GM18499 (cell line): ENCODE measurements around the gene PDE4D.
A peak's percentile ranks its signal among the peaks of the same experiment; 100 is the strongest.

Experiments used
- ATAC-seq: cut with Tn5 transposase; IDR thresholded peaks from one replicate; pipeline ENCODE4 v1.9.1; 2021; ENCODE audit warnings: moderate number of reproducible peaks; ENCODE audit not compliant: insufficient read depth, unreplicated experiment

Gene PDE4D

DNA sequence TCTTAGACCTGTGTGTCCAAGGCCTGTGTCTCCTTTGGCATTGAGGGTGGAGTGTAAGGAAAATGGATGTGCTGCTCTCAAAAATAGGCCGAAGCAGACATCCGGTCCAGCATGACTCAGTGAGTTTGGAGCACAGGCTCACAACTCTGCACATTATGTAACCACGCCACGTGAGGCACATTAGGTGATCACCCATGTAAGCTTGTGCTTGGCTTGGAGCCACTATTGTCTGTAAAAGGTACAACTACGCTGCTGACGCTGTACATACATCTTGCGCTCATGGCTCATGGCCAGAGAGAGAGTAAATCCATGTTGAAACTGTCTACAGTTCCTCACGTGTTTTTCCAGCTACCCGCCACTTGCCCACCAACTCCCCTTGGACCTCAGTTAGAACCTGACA lies 177.5 kb downstream of the PDE4D start:
- ATAC-seq: no peak

GRCh38 chr5:59715228-59715627 lies 178.3 kb downstream of the PDE4D start:
- ATAC-seq: no peak

- ATAC-seq: no peak
These were observed 180.1 kb downstream of the PDE4D start for GRCh38 chr5:59713498-59713844.

- ATAC-seq: no peak
These were observed 180.6 kb downstream of the PDE4D start for GRCh38 chr5:59712836-59713497.

DNA sequence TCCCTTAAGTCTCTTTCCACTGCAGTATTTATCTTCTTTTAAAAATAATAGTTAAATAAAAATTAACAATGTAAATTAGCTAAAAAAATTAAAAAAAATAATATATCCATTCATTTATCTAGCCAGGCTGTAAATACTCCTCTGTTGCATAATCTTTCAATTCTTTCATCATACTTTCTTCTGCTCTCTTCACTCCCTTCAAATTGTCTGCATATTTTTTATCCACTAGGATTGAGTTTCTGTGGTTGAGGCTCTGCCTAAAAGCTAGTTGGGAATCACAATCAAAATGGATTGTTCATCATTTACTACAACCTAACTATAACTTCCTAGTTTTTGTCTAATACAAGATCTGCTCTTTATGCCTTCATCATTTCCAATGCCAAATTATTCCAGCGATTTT lies 182.2 kb downstream of the PDE4D start:
- ATAC-seq: no peak

- ATAC-seq: no peak
These were observed 183.7 kb downstream of the PDE4D start for GRCh38 chr5:59709846-59710245.

DNA sequence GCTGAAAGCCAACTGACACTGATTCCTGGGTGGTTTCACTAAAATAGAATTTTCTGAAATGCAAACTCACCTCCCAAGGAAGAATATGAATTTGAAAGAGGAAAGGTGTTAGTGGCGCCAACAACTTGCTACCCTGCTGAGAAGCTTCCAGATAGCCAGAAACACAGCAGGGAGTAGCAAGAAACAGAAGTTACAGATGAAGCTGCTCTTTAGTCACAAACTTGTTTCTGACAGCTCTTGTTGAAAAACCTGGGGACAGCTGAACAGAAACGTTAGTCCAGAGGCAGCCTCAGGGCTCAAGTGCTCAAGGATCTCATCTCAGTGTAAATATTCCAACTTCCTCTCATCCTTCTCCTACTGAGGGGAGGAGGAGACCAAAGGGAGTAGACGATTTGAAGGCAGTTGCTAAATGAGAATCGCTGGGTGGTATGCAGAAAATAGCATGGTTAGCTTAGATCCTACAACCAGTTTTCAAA lies 184.1 kb downstream of the PDE4D start:
- no peak for ATAC-seq

- no peak for ATAC-seq
These were observed 188.6 kb downstream of the PDE4D start for GRCh38 chr5:59704936-59705335.

DNA sequence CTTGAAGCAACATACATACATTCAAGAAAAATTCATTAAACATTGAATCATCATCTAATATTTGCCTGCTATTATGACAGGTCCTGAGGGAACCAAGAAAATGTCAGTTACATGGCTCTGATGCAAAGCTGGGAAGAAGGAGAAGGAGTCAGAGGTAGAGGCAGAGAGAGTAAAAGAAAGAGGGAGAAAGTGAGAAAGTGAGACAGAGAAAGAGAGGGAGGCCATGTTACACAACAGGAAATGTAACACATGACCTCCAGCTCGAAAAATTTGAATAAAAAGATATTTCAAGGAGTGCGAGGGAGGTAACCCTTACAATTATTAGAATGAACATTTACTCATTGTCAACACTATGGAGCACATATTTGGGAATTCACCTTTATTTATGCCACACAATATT lies 189.7 kb downstream of the PDE4D start:
- ATAC-seq: no peak

GRCh38 chr5:59698207-59699178 lies 195.0 kb downstream of the PDE4D start:
- ATAC-seq: no peak

- no peak for ATAC-seq
These were observed 199.1 kb downstream of the PDE4D start for GRCh38 chr5:59694411-59694810.

DNA sequence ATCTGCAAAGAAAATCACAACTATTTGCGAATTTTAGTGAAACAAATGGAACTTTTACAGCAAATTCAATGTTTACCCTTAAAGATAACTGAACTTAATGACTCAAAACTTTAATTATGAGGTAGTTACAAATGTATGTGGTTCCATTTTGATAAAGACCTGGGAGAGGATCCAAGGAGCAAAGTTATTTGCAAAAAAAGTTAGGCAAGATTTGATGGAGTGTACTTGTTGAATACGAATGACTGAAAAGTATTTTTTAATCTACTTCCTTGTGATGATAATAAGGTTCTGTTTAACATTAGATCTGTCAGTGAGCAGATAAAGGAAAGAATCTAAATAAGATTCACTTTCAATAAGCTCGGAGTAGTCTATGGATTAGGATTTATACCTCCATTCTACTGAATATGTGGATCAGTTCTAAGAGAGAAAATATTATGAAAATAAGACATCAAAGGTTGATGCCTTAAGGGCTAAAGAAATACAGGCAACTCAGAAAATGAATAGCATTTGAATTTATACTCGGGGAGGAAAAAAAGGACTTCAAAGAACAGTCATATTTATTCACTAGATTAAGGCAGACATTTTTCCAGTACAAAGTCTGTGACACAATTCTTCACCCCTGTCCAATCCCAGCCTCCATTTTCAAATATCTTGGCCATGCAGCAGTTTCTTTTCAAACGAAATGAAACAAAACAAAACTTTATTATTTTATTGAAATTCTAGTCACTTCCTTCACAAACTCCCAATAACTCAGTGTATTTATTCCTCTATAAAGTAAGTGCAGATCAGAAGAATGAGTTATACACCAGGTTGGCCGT lies 199.8 kb downstream of the PDE4D start:
- no peak for ATAC-seq

- peak; percentile 67 for ATAC-seq
These were observed 207.7 kb downstream of the PDE4D start for GRCh38 chr5:59685793-59686192.

GRCh38 chr5:59685191-59685530 lies 208.4 kb downstream of the PDE4D start:
- ATAC-seq: no peak

GRCh38 chr5:59684388-59685190 lies 208.9 kb downstream of the PDE4D start:
- ATAC-seq: no peak

GRCh38 chr5:59683311-59683710 lies 210.2 kb downstream of the PDE4D start:
- ATAC-seq: no peak

DNA sequence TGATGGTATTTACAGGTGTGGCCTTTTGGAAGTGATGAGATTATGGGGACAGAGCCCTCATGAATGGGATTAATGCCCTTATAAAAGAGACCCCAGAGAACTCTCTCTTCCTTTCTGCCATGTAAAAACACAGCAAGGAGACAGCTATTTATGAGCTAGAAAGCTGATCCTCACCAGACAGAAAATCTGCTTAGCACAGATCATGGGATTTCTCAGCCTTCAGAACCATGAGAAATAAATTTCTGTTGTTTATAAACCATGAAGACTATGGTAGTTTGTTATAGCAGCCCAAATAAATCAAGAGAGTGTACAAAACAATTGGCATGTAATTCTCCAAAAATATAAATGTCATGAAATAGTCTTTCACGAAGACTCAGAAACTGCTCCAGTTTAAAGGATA lies 211.0 kb downstream of the PDE4D start:
- ATAC-seq: no peak

GRCh38 chr5:59678943-59679342 lies 214.6 kb downstream of the PDE4D start:
- ATAC-seq: no peak

GRCh38 chr5:59674763-59675162 lies 218.8 kb downstream of the PDE4D start:
- ATAC-seq: no peak

GRCh38 chr5:59673438-59674058 lies 220.0 kb downstream of the PDE4D start:
- ATAC-seq: no peak
